ENCODE measurements around the gene DENND5B. TPM values are rescaled to one million over a fixed set of nuclear protein-coding genes. Genes with fewer than 3 reads are reported as not detected.
A peak's percentile ranks its signal among the peaks of the same experiment; 100 is the strongest.

The DENND5B gene
- total and polyA plus RNA-seq, 4 donors: 18.8 to 44.4 (median 25.6) TPM

- DNase-seq (ENCODE audit: low read depth in 4 of 6, low spot score in 6 of 6): no peak
- Histone ChIP-seq H3K9me3 (ENCODE audit: control insufficient read depth, insufficient read depth, low read length) (no peaks in the 10 kb centered on the region), H3K4me3 (ENCODE audit: low read depth, low read length) (no peak overlapping the region), H3K27ac (ENCODE audit: low read depth, low read length) (no peak overlapping the region), H3K36me3 (ENCODE audit: control insufficient read depth, insufficient read depth, low read length) (no peaks in the 10 kb centered on the region), H3K4me1 (ENCODE audit: control insufficient read depth, insufficient read depth, low read length) (peaks cover 14% of the 10 kb centered on the region), H3K27me3 (ENCODE audit: control insufficient read depth, insufficient read depth, low read length) (no peaks in the 10 kb centered on the region)
- 92% methylated on average over 6 of the region's 11 CpGs for WGBS (ENCODE audit: insufficient coverage)
Observed at GRCh38 chr12:31366104-31366621, 224.8 kb downstream of the DENND5B start.

- peaks cover 10% of the 10 kb centered on the region for H3K4me1 ChIP-seq (ENCODE audit: control insufficient read depth, insufficient read depth, low read length)
Observed at GRCh38 chr12:31363831-31364230, 227.1 kb downstream of the DENND5B start.

GRCh38 chr12:31363416-31363809, 227.5 kb downstream of the DENND5B start:
- Histone ChIP-seq H3K4me1 (ENCODE audit: control insufficient read depth, insufficient read depth, low read length) (peaks cover 10% of the 10 kb centered on the region), H3K27me3 (ENCODE audit: control insufficient read depth, insufficient read depth, low read length) (no peaks in the 10 kb centered on the region), H3K4me3 (ENCODE audit: low read depth, low read length) (no peak overlapping the region), H3K9me3 (ENCODE audit: control insufficient read depth, insufficient read depth, low read length) (no peaks in the 10 kb centered on the region), H3K36me3 (ENCODE audit: control insufficient read depth, insufficient read depth, low read length) (no peaks in the 10 kb centered on the region), H3K27ac (ENCODE audit: low read depth, low read length) (no peak overlapping the region)
- 64% methylated on average over 4 of the region's 6 CpGs for WGBS (ENCODE audit: insufficient coverage)
- no peak for DNase-seq (ENCODE audit: low read depth in 4 of 6, low spot score in 6 of 6)

More at GRCh38 chr12:31363831-31364230, 227.1 kb downstream of the DENND5B start:
- Histone ChIP-seq H3K36me3 (ENCODE audit: control insufficient read depth, insufficient read depth, low read length) (no peaks in the 10 kb centered on the region), H3K4me3 (ENCODE audit: low read depth, low read length) (no peak overlapping the region), H3K27me3 (ENCODE audit: control insufficient read depth, insufficient read depth, low read length) (no peaks in the 10 kb centered on the region), H3K9me3 (ENCODE audit: control insufficient read depth, insufficient read depth, low read length) (no peaks in the 10 kb centered on the region), H3K27ac (ENCODE audit: low read depth, low read length) (no peak overlapping the region)
- 80% methylated on average over 2 of the region's 2 CpGs for WGBS (ENCODE audit: insufficient coverage)
- no peak for DNase-seq (ENCODE audit: low read depth in 4 of 6, low spot score in 6 of 6)

- Histone ChIP-seq H3K36me3 (ENCODE audit: control insufficient read depth, insufficient read depth, low read length) (no peaks in the 10 kb centered on the region), H3K27ac (ENCODE audit: low read depth, low read length) (no peak overlapping the region), H3K27me3 (ENCODE audit: control insufficient read depth, insufficient read depth, low read length) (no peaks in the 10 kb centered on the region), H3K9me3 (ENCODE audit: control insufficient read depth, insufficient read depth, low read length) (no peaks in the 10 kb centered on the region), H3K4me1 (ENCODE audit: control insufficient read depth, insufficient read depth, low read length) (peaks cover 10% of the 10 kb centered on the region), H3K4me3 (ENCODE audit: low read depth, low read length) (no peak overlapping the region)
- WGBS (ENCODE audit: insufficient coverage): 49% methylated on average over 3 of the region's 6 CpGs
- no peak for DNase-seq (ENCODE audit: low read depth in 4 of 6, low spot score in 6 of 6)
Observed at GRCh38 chr12:31362759-31363415, 228.0 kb downstream of the DENND5B start.

DNA sequence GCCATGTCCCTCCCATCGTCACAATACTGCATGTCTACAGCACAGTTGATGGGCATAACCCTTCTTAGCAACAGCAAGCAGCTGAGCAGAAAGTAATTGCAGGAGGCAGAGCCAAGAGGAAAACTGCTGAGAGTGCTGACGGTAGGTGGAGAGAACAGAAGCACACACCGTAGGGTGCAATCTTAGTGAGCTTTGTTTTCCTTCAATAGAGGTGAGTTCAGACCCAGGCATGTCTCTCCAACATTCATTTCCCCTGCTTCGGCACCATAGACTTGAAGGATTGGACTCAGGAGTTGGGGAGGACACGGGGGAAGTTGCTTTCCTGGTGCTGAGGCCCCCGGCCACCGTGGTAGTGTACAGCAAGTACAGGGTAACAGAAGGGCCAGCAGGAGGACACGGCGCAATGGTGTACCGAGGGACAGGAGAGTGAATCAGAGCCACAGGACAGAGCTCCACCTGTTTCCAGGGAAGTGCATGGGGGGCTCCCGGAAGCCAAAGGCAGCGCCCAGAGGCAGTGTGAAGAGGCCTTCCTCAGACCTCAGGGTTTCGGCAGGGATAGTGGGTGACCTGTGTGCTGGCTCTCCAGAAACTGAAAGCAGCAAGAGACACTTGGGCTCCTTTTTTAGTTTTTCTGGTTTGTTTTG, 228.7 kb downstream of the DENND5B start:
- peaks cover 10% of the 10 kb centered on the region for H3K4me1 ChIP-seq (ENCODE audit: control insufficient read depth, insufficient read depth, low read length)
- no peaks in the 10 kb centered on the region for H3K36me3 ChIP-seq (ENCODE audit: control insufficient read depth, insufficient read depth, low read length)
- H3K27ac ChIP-seq (ENCODE audit: low read depth, low read length): no peak overlapping the region
- 32% methylated on average over 11 of the region's 13 CpGs for WGBS (ENCODE audit: insufficient coverage)
- no peaks in the 10 kb centered on the region for H3K27me3 ChIP-seq (ENCODE audit: control insufficient read depth, insufficient read depth, low read length)
- no peaks in the 10 kb centered on the region for H3K9me3 ChIP-seq (ENCODE audit: control insufficient read depth, insufficient read depth, low read length)
- H3K4me3 ChIP-seq (ENCODE audit: low read depth, low read length): no peak overlapping the region
- DNase-seq (ENCODE audit: low read depth in 4 of 6, low spot score in 6 of 6): peak in 2 of 6 donors; percentile 26 to 71

- Histone ChIP-seq H3K9me3 (ENCODE audit: control insufficient read depth, insufficient read depth, low read length) (no peaks in the 10 kb centered on the region), H3K4me3 (ENCODE audit: low read depth, low read length) (no peak overlapping the region), H3K27me3 (ENCODE audit: control insufficient read depth, insufficient read depth, low read length) (no peaks in the 10 kb centered on the region), H3K36me3 (ENCODE audit: control insufficient read depth, insufficient read depth, low read length) (no peaks in the 10 kb centered on the region), H3K27ac (ENCODE audit: low read depth, low read length) (no peak overlapping the region), H3K4me1 (ENCODE audit: control insufficient read depth, insufficient read depth, low read length) (peaks cover 10% of the 10 kb centered on the region)
- WGBS (ENCODE audit: insufficient coverage): 97% methylated on average over 5 of the region's 14 CpGs
- no peak for DNase-seq (ENCODE audit: low read depth in 4 of 6, low spot score in 6 of 6)
Observed at GRCh38 chr12:31361730-31362114, 229.2 kb downstream of the DENND5B start.

- Histone ChIP-seq H3K27me3 (ENCODE audit: control insufficient read depth, insufficient read depth, low read length) (no peaks in the 10 kb centered on the region), H3K4me3 (ENCODE audit: low read depth, low read length) (no peak overlapping the region), H3K9me3 (ENCODE audit: control insufficient read depth, insufficient read depth, low read length) (no peaks in the 10 kb centered on the region), H3K27ac (ENCODE audit: low read depth, low read length) (no peak overlapping the region), H3K36me3 (ENCODE audit: control insufficient read depth, insufficient read depth, low read length) (no peaks in the 10 kb centered on the region), H3K4me1 (ENCODE audit: control insufficient read depth, insufficient read depth, low read length) (no peaks in the 10 kb centered on the region)
- DNase-seq (ENCODE audit: low read depth in 4 of 6, low spot score in 6 of 6): no peak
- WGBS (ENCODE audit: insufficient coverage): 93% methylated on average over 3 of the region's 4 CpGs
Observed at GRCh38 chr12:31355747-31356107, 235.2 kb downstream of the DENND5B start.

DNA sequence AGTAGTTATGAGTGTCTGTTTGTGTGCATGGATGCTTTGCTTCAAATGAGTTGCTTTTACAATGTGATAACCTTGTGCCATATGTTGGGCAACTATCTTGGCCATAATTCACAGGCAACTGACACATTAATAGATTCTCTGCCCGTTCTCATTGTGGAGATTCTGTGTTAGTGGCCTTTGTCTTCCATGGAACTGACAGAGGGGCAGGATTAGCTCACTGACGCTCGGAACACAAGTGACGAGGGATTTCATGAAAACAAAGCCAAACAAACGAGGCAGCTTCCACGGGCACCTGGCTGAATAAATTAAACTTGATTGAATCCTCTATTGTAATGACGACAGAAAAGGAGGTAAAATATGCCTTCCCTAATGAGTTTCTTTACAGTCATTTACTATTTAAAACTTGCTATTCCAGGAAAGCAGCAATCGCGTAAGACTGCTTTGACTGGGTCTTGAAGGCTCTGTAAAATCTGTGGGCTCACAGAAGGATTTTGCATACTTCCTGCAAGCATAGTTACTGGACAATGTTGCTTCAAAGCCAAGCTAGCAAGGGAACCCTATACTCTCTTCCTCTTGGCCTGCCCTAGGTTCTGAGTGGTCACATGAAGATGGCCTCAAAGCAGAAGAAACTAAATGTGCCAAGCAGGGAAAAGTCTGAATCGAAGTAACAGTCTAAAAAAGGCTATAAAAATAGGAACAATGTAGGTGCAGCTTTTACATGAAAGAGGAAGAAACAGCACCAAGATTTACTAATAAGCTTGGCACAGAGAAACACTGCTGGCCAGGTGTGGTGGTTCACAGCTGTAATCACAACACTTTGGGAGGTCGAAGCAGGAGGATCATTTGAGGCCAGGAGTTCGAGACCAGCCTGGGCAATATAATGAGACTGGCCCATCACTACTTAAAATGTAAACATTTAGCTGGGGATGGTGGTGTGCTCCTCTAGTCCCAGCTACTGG, 236.9 kb downstream of the DENND5B start:
- Histone ChIP-seq H3K4me1 (ENCODE audit: control insufficient read depth, insufficient read depth, low read length) (no peaks in the 10 kb centered on the region), H3K36me3 (ENCODE audit: control insufficient read depth, insufficient read depth, low read length) (no peaks in the 10 kb centered on the region), H3K9me3 (ENCODE audit: control insufficient read depth, insufficient read depth, low read length) (no peaks in the 10 kb centered on the region), H3K4me3 (ENCODE audit: low read depth, low read length) (no peak overlapping the region), H3K27me3 (ENCODE audit: control insufficient read depth, insufficient read depth, low read length) (no peaks in the 10 kb centered on the region), H3K27ac (ENCODE audit: low read depth, low read length) (no peak overlapping the region)
- WGBS (ENCODE audit: insufficient coverage): 22% methylated on average over 6 of the region's 12 CpGs
- DNase-seq (ENCODE audit: low read depth in 4 of 6, low spot score in 6 of 6): peak in 2 of 6 donors; percentile 58 to 82

DNA sequence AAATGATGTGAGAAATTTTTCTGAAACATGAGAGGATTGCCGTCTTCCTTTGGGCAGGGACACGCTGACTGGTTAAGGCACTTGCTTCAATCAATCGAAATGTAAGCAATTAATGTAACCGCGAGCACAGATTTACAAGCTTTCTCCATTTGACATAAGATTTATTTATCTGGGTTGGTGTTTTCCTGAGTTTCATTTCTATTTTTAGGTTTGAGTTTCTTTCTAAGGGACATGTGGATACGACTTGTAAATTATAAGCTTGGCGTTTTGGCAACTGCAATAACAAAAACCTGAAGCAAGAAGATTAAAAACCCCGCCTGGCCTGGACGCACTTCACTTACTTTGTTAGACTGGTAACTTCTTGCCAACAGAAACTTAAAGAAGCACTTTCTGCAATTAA, 244.7 kb downstream of the DENND5B start:
- Histone ChIP-seq H3K4me3 (ENCODE audit: low read depth, low read length) (no peak overlapping the region), H3K4me1 (ENCODE audit: control insufficient read depth, insufficient read depth, low read length) (no peaks in the 10 kb centered on the region), H3K27me3 (ENCODE audit: control insufficient read depth, insufficient read depth, low read length) (no peaks in the 10 kb centered on the region), H3K9me3 (ENCODE audit: control insufficient read depth, insufficient read depth, low read length) (no peaks in the 10 kb centered on the region), H3K36me3 (ENCODE audit: control insufficient read depth, insufficient read depth, low read length) (no peaks in the 10 kb centered on the region), H3K27ac (ENCODE audit: low read depth, low read length) (no peak overlapping the region)
- WGBS (ENCODE audit: insufficient coverage): 50% methylated on average over 5 of the region's 9 CpGs
- no peak for DNase-seq (ENCODE audit: low read depth in 4 of 6, low spot score in 6 of 6)
